Suprapubic skin (tissue), 4 donors: ENCODE results near the gene HMG20B. TPM values are rescaled to one million over a fixed set of nuclear protein-coding genes. Genes with fewer than 3 reads are reported as not detected.
A peak's percentile ranks its signal among the peaks of the same experiment; 100 is the strongest.
"Not testable (repeated sequence)": the region's sequence is repeated elsewhere in the genome, so short reads cannot be mapped to it uniquely, and the experiment has no call there.

ENCODE experiments used
- DNase-seq, 2 donors: peaks; one replicate each; pipeline ENCODE4 v3.0.0-alpha.2; 2019; ENCODE audit warnings: low spot score in 2 of 2
- H3K27ac ChIP-seq: fragments of 200-600 bp; sonication (generic); one replicate; pipeline ENCODE4 v1.5.1; 2019
- H3K27me3 ChIP-seq: fragments of 200-600 bp; sonication (generic); one replicate; pipeline ENCODE4 v1.5.1; 2019
- H3K36me3 ChIP-seq: fragments of 200-600 bp; sonication (generic); one replicate; pipeline ENCODE4 v1.5.1; 2019
- H3K4me1 ChIP-seq: fragments of 200-600 bp; sonication (generic); one replicate; pipeline ENCODE4 v1.5.1; 2019
- H3K4me3 ChIP-seq: fragments of 200-600 bp; sonication (generic); one replicate; pipeline ENCODE4 v1.5.1; 2019; ENCODE audit warnings: mild to moderate bottlenecking
- H3K9me3 ChIP-seq: fragments of 200-600 bp; sonication (generic); one replicate; pipeline ENCODE4 v1.5.1; 2019
- EP300 ChIP-seq: sonication (generic); formaldehyde crosslinking; IDR thresholded peaks from one replicate; pipeline ENCODE4 v1.6.1; 2017; ENCODE audit warnings: antibody characterized with exemption
- POLR2A ChIP-seq, 2 donors: fragments of 450-650 bp; IDR thresholded peaks; one replicate each; pipeline ENCODE4 v1.6.1; 2017; ENCODE audit warnings: antibody characterized with exemption in 2 of 2, mild to moderate bottlenecking in 2 of 2, moderate library complexity in 2 of 2
- POLR2AphosphoS5 ChIP-seq, 3 donors: sonication (generic); formaldehyde crosslinking; IDR thresholded peaks; one replicate each; pipeline ENCODE4 v1.6.1; 2017; ENCODE audit warnings: antibody characterized with exemption in 3 of 3
- WGBS: methylation state at CpG from one replicate; pipeline ENCODE4 v1.1.5; 2018; 5-methylcytosine and 5-hydroxymethylcytosine counted together
- total RNA-seq, 4 donors: library from RNA; depleted of rRNA; stranded (reverse); fragments of >200 nt; gene quantifications; one replicate each; pipeline ENCODE4 v1.1.0, GENCODE V29; 2016
- TF ChIP-seq, protein P1 (sequence below), 2 donors: fragments of 200-600 bp in 1 of 2; fragments of 450-650 bp in 1 of 2; sonication (generic) in 1 of 2; IDR thresholded peaks; one replicate each; pipeline ENCODE4 v1.5.1; 2016 to 2019; ENCODE audit warnings: antibody characterized with exemption in 2 of 2, mild to moderate bottlenecking in 1 of 2, moderate library complexity in 1 of 2

The HMG20B gene
- total RNA-seq, 4 donors from 2014 or later = 87.9 to 135 (median 118) TPM

GRCh38 chr19:3580156-3580934, 7.6 kb downstream of the HMG20B start:
- Histone ChIP-seq H3K27me3 (peaks cover 8% of the 10 kb centered on the region), H3K27ac (no peak overlapping the region), H3K4me1 (peaks cover 27% of the 10 kb centered on the region), H3K36me3 (peaks cover under 1% of the 10 kb centered on the region), H3K9me3 (no peaks in the 10 kb centered on the region), H3K4me3 (no peak overlapping the region)
- DNase-seq = no peak
- TF ChIP-seq, protein P1, sequence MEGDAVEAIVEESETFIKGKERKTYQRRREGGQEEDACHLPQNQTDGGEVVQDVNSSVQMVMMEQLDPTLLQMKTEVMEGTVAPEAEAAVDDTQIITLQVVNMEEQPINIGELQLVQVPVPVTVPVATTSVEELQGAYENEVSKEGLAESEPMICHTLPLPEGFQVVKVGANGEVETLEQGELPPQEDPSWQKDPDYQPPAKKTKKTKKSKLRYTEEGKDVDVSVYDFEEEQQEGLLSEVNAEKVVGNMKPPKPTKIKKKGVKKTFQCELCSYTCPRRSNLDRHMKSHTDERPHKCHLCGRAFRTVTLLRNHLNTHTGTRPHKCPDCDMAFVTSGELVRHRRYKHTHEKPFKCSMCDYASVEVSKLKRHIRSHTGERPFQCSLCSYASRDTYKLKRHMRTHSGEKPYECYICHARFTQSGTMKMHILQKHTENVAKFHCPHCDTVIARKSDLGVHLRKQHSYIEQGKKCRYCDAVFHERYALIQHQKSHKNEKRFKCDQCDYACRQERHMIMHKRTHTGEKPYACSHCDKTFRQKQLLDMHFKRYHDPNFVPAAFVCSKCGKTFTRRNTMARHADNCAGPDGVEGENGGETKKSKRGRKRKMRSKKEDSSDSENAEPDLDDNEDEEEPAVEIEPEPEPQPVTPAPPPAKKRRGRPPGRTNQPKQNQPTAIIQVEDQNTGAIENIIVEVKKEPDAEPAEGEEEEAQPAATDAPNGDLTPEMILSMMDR (IDR thresholded peaks at IDR 0.05) = no peak
- no peak for TF ChIP-seq POLR2AphosphoS5 (IDR thresholded peaks at IDR 0.05)
- 49% methylated on average over 11 of the region's 11 CpGs for WGBS

GRCh38 chr19:3581792-3582191, 9.0 kb downstream of the HMG20B start:
- Histone ChIP-seq H3K4me1 (peaks cover 27% of the 10 kb centered on the region), H3K27me3 (peaks cover 23% of the 10 kb centered on the region)
- H3K36me3 ChIP-seq, H3K9me3 ChIP-seq, H3K27ac ChIP-seq, H3K4me3 ChIP-seq, DNase-seq: not testable (repeated sequence)
- 90% methylated on average over 4 of the region's 4 CpGs for WGBS

GRCh38 chr19:3584036-3584802, 11.5 kb downstream of the HMG20B start:
- peaks cover 21% of the 10 kb centered on the region for H3K4me1 ChIP-seq
- 91% methylated on average over 15 of the region's 15 CpGs for WGBS
- H3K4me3 ChIP-seq, DNase-seq, H3K27ac ChIP-seq, H3K9me3 ChIP-seq, H3K36me3 ChIP-seq: not testable (repeated sequence)
- peaks cover 25% of the 10 kb centered on the region for H3K27me3 ChIP-seq

GRCh38 chr19:3585301-3586126, 12.8 kb downstream of the HMG20B start, which contains the start of gene GIPC3:
TSS of gene GIPC3 (plus strand) at chr19:3585478. CDS start at chr19:3585598, 120 bp downstream.
- TF ChIP-seq EP300 (no peak), POLR2AphosphoS5 (IDR thresholded peaks at IDR 0.05) (no peak), POLR2A (IDR thresholded peaks at IDR 0.05) (no peak)
- TF ChIP-seq, protein P1 (IDR thresholded peaks at IDR 0.05) = no peak
- no peak for DNase-seq
- no peaks in the 10 kb centered on the region for H3K36me3 ChIP-seq
- H3K9me3 ChIP-seq = no peaks in the 10 kb centered on the region
- peaks cover 25% of the 10 kb centered on the region for H3K27me3 ChIP-seq
- 0% methylated on average over 3 of the region's 84 CpGs for WGBS
- no peak within 1 kb of the TSS for H3K27ac ChIP-seq
- peak within 1 kb of the TSS; percentile 46 for H3K4me3 ChIP-seq
- peaks cover 21% of the 10 kb centered on the region for H3K4me1 ChIP-seq

GRCh38 chr19:3586127-3586626, 13.4 kb downstream of the HMG20B start:
- Histone ChIP-seq H3K4me1 (peaks cover 21% of the 10 kb centered on the region), H3K27ac (no peak overlapping the region), H3K36me3 (no peaks in the 10 kb centered on the region), H3K9me3 (no peaks in the 10 kb centered on the region), H3K4me3 (peak overlapping the region; percentile 46), H3K27me3 (peaks cover 25% of the 10 kb centered on the region)
- WGBS = 35% methylated on average over 10 of the region's 16 CpGs
- TF ChIP-seq, protein P1 (IDR thresholded peaks at IDR 0.05) = peak in 1 of 2 donors; percentile 22
- no peak for TF ChIP-seq POLR2AphosphoS5 (IDR thresholded peaks at IDR 0.05)
- DNase-seq = no peak
